Ovary (tissue), 9 donors: Measurements from ENCODE around the gene C13orf46. TPM values are rescaled to one million over a fixed set of nuclear protein-coding genes. Genes with fewer than 3 reads are reported as not detected.
A peak's percentile ranks its signal among the peaks of the same experiment; 100 is the strongest.

ENCODE experiments used
- DNase-seq, 5 donors: peaks; one replicate each; pipeline ENCODE4 v3.0.0-alpha.2; 2019 to 2020
- H3K27ac ChIP-seq, 2 donors: fragments of 200-600 bp; one replicate each; pipeline versions ENCODE4 v1.5.1 to v1.8.0; 2019 to 2022
- H3K27me3 ChIP-seq: fragments of 200-600 bp; one replicate; pipeline ENCODE4 v1.8.0; 2022
- H3K36me3 ChIP-seq: fragments of 200-600 bp; sonication (generic); one replicate; pipeline ENCODE4 v1.5.1; 2019
- H3K4me1 ChIP-seq: one replicate; pipeline ENCODE4 v1.8.1; 2013; ENCODE audit warnings: mild to moderate bottlenecking, moderate library complexity; ENCODE audit not compliant: insufficient read depth
- H3K4me3 ChIP-seq: fragments of 200-600 bp; sonication (generic); one replicate; pipeline ENCODE4 v1.5.1; 2017
- H3K9me3 ChIP-seq, 2 donors: fragments of 200-600 bp in 1 of 2; sonication (generic) in 1 of 2; one replicate each; pipeline versions ENCODE4 v1.5.1 to v1.8.1; 2013 to 2019; ENCODE audit warnings: mild to moderate bottlenecking in 1 of 2, moderate library complexity in 1 of 2
- CTCF ChIP-seq, 3 donors: fragments of 450-650 bp in 2 of 3; fragments of 200-600 bp in 1 of 3; IDR thresholded peaks; one replicate each; pipeline versions ENCODE4 v1.5.1 to v1.8.0; 2016 to 2022; ENCODE audit warnings: antibody characterized with exemption in 3 of 3, mild to moderate bottlenecking in 1 of 3
- EP300 ChIP-seq: sonication (generic); formaldehyde crosslinking; IDR thresholded peaks from one replicate; pipeline ENCODE4 v1.6.1; 2017; ENCODE audit warnings: antibody characterized with exemption
- POLR2A ChIP-seq: fragments of 450-650 bp; IDR thresholded peaks from one replicate; pipeline ENCODE4 v1.6.1; 2017; ENCODE audit warnings: antibody characterized with exemption, mild to moderate bottlenecking, moderate library complexity
- WGBS, 3 donors: extraction: QIAGEN DNeasy Blood & Tissue Kit in 1 of 3; methylation state at CpG; one replicate each; pipeline versions ENCODE4 v1.1.5 to v1.1.7; 2013 to 2017; 5-methylcytosine and 5-hydroxymethylcytosine counted together
- intact Hi-C, 4 donors: fragments of 100-400 bp; cut with DNase I; formaldehyde crosslinking; loops; one replicate each; pipeline versions ENCODE4 v1.11.0 to v1.15.1; 2022 to 2023
- polyA plus RNA-seq, 2 donors: library from polyadenylated mRNA; stranded (reverse); fragments of 200-250 nt in 1 of 2; fragments of 350-450 nt in 1 of 2; fragmentation: Illumina TruSeq in 1 of 2; extraction: RNeasy Lipid Tissue Mini Kit (QIAGEN cat#74804) in 1 of 2; gene quantifications; one replicate each; pipeline ENCODE4 v1.2.3, GENCODE V29; 2013 to 2014
- total RNA-seq, 7 donors: library from RNA; depleted of rRNA in 2 of 7; stranded (reverse); fragments of >200 nt in 2 of 7; fragmentation: NEBNext Ultra II Directional in 3 of 7; extraction: Animal tissue kit (Norgen Biotek cat#: 25700) in 3 of 7; gene quantifications; one replicate each; pipeline versions ENCODE4 v1.1.0 to v1.2.4, GENCODE V29; 2016 to 2023
- donor health status: DM: no; HTN: no; CAD: no; lungs with moderate emphysema.
- donor health status: DM: no; HTN: no; CAD: no.
- donor health status: Bipolar disorder and iron deficiency.
- donor health status: DM: yes; HTN: yes; CAD: no.
- donor health status: DM: no; HTN: no; CAD: no.
- donor health status: DM: yes; HTN: yes; CAD: no.

The C13orf46 gene
- total and polyA plus RNA-seq, 9 donors, result 0.05 to 2.0 (median 0.50) TPM; not detected in 2

- no peaks in the 10 kb centered on the region for H3K9me3 ChIP-seq
- peak in 1 of 5 donors; percentile 9 for DNase-seq
- no peaks in the 10 kb centered on the region for H3K4me1 ChIP-seq
- no peaks in the 10 kb centered on the region for H3K36me3 ChIP-seq
- no peak for TF ChIP-seq POLR2A
- no peak for TF ChIP-seq EP300
- TF ChIP-seq CTCF (IDR thresholded peaks at IDR 0.05), result no peak
- no peak overlapping the region for H3K27ac ChIP-seq
- intact Hi-C loops, result no loop called here
- no peaks in the 10 kb centered on the region for H3K27me3 ChIP-seq
- no peak overlapping the region for H3K4me3 ChIP-seq
- 91 to 93% (median 91%) methylated on average over 21 of the region's 21 CpGs for WGBS, 3 donors
Measured at GRCh38 chr13:113964251-113964995, 9.5 kb downstream of the C13orf46 start.

DNA sequence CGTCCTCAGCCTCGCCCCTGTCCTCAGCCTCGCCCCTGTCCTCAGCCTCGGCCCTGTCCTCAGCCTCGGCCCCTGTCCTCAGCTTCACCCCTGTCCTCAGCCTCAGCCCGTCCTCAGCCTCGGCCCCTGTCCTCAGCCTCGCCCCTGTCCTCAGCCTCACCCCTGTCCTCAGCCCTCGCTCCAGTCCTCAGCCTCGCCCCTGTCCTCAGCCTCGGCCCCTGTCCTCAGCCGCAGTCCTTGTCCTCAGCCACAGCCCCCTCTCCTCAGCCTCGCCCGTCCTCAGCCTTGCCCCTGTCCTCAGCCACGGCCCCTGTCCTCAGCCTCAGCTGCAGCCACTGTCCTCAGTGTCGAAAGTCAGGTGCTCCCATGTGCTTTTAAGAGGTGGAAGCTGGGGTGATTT lies 10.5 kb downstream of the C13orf46 start:
- H3K9me3 ChIP-seq, result no peaks in the 10 kb centered on the region
- H3K4me1 ChIP-seq, result no peaks in the 10 kb centered on the region
- intact Hi-C loops, result no loop called here
- no peaks in the 10 kb centered on the region for H3K27me3 ChIP-seq
- H3K27ac ChIP-seq, result no peak overlapping the region
- TF ChIP-seq POLR2A (no peak), EP300 (no peak), CTCF (IDR thresholded peaks at IDR 0.05) (no peak)
- WGBS, 3 donors, result 86 to 90% (median 88%) methylated on average over 16 of the region's 16 CpGs
- DNase-seq, result peak in 1 of 5 donors; percentile 7
- H3K4me3 ChIP-seq, result no peak overlapping the region
- no peaks in the 10 kb centered on the region for H3K36me3 ChIP-seq

DNA sequence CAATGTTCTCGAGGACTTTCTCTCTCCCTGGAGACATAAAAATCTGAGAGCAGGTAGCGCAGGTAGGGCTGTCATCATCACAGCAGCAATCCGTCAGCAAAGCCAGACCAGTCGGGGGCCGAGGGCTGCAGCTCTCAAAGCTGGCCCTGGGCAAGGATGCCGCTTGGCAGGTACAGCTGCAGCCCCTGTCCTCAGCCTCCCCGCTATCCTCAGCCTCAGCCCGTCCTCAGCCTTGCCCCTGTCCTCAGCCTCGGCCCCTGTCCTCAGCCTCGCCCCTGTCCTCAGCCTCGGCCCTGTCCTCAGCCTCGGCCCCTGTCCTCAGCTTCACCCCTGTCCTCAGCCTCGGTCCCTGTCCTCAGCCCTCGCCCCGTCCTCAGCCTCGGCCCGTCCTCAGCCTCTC lies 10.9 kb downstream of the C13orf46 start:
- H3K4me1 ChIP-seq, result no peaks in the 10 kb centered on the region
- WGBS, 3 donors, result 74 to 91% (median 88%) methylated on average over 13 to 17 of the region's 17 CpGs
- intact Hi-C loops, result no loop called here
- no peaks in the 10 kb centered on the region for H3K27me3 ChIP-seq
- no peaks in the 10 kb centered on the region for H3K9me3 ChIP-seq
- no peak for TF ChIP-seq CTCF (IDR thresholded peaks at IDR 0.05)
- TF ChIP-seq EP300, result no peak
- TF ChIP-seq POLR2A, result no peak
- DNase-seq, result peak in 1 of 5 donors; percentile 10
- H3K36me3 ChIP-seq, result no peaks in the 10 kb centered on the region
- H3K27ac ChIP-seq, result no peak overlapping the region
- no peak overlapping the region for H3K4me3 ChIP-seq

DNA sequence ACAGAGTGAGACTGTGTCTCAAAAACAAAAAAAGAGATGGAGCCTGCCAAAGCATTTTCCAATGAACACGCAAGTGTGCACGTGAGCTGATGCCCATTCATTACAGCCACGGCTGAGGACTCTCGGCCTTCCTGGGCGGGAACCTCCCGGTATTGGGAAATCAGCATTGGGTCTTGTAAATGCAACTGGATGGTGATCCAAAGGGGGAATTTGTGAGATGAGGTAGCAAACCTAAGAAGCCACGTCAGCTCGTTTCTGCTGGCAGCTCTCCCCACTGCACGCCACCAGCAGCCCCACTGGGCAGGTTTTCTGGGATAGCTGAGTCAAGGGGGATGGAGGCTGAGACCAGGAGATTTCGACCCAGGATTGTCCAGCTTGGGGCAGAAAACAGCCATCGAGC lies 11.5 kb downstream of the C13orf46 start:
- intact Hi-C loops, result no loop called here
- DNase-seq, result peak in 1 of 5 donors; percentile 7
- Histone ChIP-seq H3K27ac (no peak overlapping the region), H3K9me3 (no peaks in the 10 kb centered on the region), H3K27me3 (no peaks in the 10 kb centered on the region), H3K36me3 (no peaks in the 10 kb centered on the region), H3K4me3 (no peak overlapping the region), H3K4me1 (no peaks in the 10 kb centered on the region)
- 77 to 86% (median 79%) methylated on average over 11 of the region's 11 CpGs for WGBS, 3 donors
- TF ChIP-seq POLR2A (no peak), CTCF (IDR thresholded peaks at IDR 0.05) (no peak), EP300 (no peak)
